Measurements from ENCODE around the gene SLC10A7.

SLC10A7 gene

GRCh38 chr4:146343776-146344175 lies 178.0 kb downstream of the SLC10A7 start:
- DNase-seq = no peak

- no peak for DNase-seq
These were observed 178.5 kb downstream of the SLC10A7 start for GRCh38 chr4:146343199-146343598.

GRCh38 chr4:146342600-146343192 lies 179.0 kb downstream of the SLC10A7 start:
- no peak for DNase-seq

GRCh38 chr4:146340798-146341197 lies 180.9 kb downstream of the SLC10A7 start:
- DNase-seq = no peak

GRCh38 chr4:146338512-146338911 lies 183.2 kb downstream of the SLC10A7 start:
- no peak for DNase-seq

GRCh38 chr4:146336410-146336807 lies 185.3 kb downstream of the SLC10A7 start:
- DNase-seq = no peak

GRCh38 chr4:146335763-146336409 lies 185.9 kb downstream of the SLC10A7 start:
- DNase-seq = no peak

GRCh38 chr4:146334862-146335449 lies 186.8 kb downstream of the SLC10A7 start:
- DNase-seq = no peak

GRCh38 chr4:146333895-146334262 lies 187.9 kb downstream of the SLC10A7 start:
- no peak for DNase-seq

GRCh38 chr4:146333187-146333894 lies 188.4 kb downstream of the SLC10A7 start:
- DNase-seq = no peak

GRCh38 chr4:146330392-146330791 lies 191.3 kb downstream of the SLC10A7 start:
- no peak for DNase-seq

GRCh38 chr4:146329050-146329716 lies 192.6 kb downstream of the SLC10A7 start:
- DNase-seq = no peak

- DNase-seq = no peak
These were observed 193.7 kb downstream of the SLC10A7 start for GRCh38 chr4:146327859-146328650.

GRCh38 chr4:146318894-146319293 lies 202.8 kb downstream of the SLC10A7 start:
- DNase-seq = no peak

- DNase-seq = no peak
These were observed 204.0 kb downstream of the SLC10A7 start for GRCh38 chr4:146317783-146318182.

- DNase-seq = no peak
These were observed 206.6 kb downstream of the SLC10A7 start for GRCh38 chr4:146315184-146315583.

- no peak for DNase-seq
These were observed 210.3 kb downstream of the SLC10A7 start for GRCh38 chr4:146311238-146311970.

- no peak for DNase-seq
These were observed 211.3 kb downstream of the SLC10A7 start for GRCh38 chr4:146310319-146311021.

GRCh38 chr4:146308951-146309350 lies 212.8 kb downstream of the SLC10A7 start:
- no peak for DNase-seq

GRCh38 chr4:146302822-146303221 lies 218.9 kb downstream of the SLC10A7 start:
- no peak for DNase-seq

GRCh38 chr4:146299607-146300006 lies 222.1 kb downstream of the SLC10A7 start:
- DNase-seq = no peak

Data from activated CD8-positive, alpha-beta memory T cell treated with anti-CD3 and anti-CD28 coated beads, Interleukin-2, amount 50 U/mL, for 48 hours (primary cell).